HG02571 (cell line): ENCODE results near the gene PER1.
"Not testable (repeated sequence)": the region's sequence is repeated elsewhere in the genome, so short reads cannot be mapped to it uniquely, and the experiment has no call there.

Experiments
- ATAC-seq: cut with Tn5 transposase; IDR thresholded peaks from one replicate; pipeline ENCODE4 v1.9.1; 2021; ENCODE audit warnings: mild to moderate bottlenecking, moderate library complexity; ENCODE audit not compliant: unreplicated experiment

The PER1 gene

GRCh38 chr17:8173056-8173870 is 21.1 kb upstream of the PER1 start:
- ATAC-seq = peak; percentile 63

DNA sequence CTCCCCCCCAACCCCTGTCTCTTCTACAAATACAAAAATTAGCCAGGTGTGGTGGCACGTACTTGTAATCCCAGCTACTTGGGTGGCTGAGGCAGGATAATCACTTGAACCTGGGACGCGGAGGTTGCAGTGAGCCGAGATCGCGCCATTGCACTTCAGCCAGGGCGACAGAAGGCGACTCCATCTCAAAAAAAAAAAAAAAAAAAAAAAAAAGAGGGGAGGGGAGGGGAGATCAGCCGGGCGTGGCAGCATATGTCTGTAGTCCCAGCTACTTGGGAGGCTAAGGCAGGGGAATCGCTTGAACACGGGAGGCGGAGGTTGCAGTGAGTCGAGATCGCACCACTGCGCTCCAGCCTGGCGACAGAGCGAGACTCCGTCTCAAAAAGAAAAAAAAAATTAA is 18.0 kb upstream of the PER1 start:
- not testable (repeated sequence) for ATAC-seq

DNA sequence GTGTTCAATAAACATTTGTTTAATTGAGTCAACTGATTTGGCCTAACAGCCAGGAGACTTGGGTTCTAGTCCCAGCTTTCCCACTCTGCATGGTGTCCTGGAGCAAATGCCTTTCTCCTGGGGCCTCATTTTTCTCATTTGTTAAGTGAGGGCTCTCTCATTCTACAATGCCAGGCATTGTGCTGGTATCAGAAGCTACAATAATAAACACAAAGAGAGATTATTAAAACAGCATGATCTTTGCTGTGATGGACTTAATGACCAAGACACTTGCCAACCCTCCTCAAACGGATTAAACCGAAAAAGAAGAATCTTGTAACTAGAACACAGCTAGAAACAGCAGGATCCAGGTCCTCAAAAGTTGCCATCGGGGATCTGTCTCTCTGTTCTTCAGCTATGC is 15.3 kb upstream of the PER1 start:
- ATAC-seq = no peak

- ATAC-seq = no peak
Measured at GRCh38 chr17:8166731-8167130, 14.5 kb upstream of the PER1 start.

DNA sequence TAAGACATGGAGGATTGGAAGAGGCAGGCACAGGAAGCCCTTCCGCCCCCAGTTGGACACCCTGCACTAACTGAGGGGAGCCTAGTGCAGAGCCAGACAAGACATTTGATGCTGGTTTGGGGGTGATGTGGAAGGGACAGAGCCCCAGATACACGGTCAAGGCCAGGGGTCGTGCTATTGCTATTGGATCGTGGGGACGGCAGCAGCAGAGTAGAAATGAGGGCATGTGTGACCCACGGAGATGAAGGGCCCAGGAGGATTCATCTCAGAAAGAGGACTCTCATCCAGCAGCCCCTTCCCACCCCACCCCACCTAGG is 12.6 kb upstream of the PER1 start:
- no peak for ATAC-seq

DNA sequence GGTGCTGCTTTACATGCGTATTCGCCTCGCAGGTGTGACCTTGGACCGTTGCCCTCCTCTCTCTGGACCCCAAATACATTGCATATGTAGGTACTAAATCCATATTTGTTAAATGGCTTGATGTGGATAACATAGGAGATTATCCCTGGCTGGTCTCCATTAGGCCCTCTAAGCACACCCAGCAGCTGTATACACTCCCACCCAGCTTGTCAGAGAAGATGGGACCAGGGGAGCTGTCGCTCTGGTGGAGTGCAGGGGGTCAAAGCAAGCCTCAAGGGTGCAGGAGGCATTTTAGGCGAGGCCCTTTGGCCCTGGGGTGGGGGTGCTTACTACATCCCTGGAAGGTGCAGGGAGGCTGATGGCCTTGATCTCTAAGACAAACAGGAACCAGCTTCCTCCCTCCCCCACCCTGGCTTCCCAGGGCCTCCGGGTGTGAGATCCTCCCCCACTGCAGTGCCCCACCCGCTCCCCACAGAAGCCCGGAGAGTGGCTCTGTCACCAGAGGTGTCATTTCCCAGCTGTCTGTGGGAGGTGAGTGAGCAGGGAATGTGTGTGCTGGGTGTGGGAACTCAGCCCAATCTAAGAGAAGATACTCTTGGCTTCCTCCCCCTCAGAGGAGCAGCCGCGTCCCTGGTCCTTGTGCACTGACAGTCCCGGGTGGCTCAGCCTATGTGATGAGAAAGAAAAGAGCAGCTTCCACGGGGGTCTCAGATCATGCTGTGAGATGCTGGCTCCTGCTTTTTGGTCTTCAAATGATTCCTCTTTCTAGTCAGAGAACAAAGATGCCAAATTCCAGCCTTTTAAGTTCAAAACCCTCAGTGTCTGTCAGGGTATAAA is 12.0 kb upstream of the PER1 start:
- no peak for ATAC-seq

GRCh38 chr17:8162997-8163977 is 11.1 kb upstream of the PER1 start:
- no peak for ATAC-seq

- peak; percentile 50 for ATAC-seq
Measured at GRCh38 chr17:8162233-8162996, 10.2 kb upstream of the PER1 start, which contains the start of gene VAMP2. TSS of gene VAMP2 (minus strand) at chr17:8162948. CDS start at chr17:8162879, 69 bp downstream.

- no peak for ATAC-seq
Measured at GRCh38 chr17:8161289-8162232, 9.4 kb upstream of the PER1 start.

DNA sequence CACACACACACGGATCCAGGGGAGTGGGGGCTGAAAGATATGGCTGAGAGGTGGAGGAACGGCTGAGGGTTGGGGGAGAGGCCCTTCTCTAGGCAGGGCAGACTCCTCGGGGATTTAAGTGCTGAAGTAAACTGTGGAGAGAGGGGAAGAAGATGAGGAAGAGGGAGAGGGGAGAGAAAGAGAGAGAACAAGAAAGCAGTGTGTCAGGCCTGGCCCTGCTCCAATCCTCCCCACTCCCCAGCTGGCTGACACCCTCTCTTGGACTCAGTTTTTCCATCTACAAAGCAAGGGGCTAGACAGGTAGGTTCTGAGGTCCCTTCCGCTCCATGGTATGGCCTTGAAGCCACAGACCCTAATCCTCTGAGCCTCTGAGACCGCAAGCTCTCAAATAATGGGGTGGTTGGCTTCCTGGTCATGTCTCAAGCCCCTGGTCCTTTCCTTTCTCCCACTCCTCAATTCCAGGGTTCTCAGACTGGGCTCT is 8.6 kb upstream of the PER1 start:
- ATAC-seq = no peak

GRCh38 chr17:8160224-8160577 is 8.0 kb upstream of the PER1 start:
- no peak for ATAC-seq

DNA sequence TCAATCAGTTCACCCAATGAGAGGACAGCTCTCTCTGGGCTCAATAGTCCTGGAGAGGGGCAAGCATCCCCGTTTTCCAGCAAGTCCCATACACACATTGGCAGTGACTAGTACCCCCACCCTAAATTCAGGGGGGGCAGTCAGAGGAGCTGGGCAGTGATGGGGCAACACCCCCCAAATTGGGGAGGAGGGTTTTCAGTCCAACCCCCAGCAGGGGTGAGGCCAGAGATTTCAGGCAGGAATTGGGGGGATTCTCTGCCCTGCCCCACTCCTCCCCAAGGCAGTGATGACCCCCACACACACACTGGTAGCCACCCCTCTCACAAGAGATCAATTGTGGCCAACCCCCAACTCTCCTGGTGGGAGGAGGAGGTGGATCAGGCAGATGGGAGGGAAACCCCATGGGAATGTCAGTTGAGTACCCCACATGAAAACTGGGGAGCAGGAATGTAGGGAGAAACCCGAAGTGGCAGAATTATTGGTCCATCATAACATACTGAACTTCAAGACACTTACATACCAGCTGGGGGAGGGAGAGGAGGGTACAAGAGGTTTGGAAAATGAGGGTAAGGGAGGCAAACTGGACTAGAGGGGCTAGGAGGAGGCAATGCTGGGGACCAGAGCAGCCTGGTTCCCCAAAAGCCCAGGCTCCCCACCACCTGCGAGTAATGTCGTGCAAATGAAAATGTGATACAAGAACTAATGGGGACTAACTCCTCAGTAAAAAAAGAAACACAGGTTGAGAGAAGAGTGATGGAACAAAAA is 7.4 kb upstream of the PER1 start:
- ATAC-seq = no peak

DNA sequence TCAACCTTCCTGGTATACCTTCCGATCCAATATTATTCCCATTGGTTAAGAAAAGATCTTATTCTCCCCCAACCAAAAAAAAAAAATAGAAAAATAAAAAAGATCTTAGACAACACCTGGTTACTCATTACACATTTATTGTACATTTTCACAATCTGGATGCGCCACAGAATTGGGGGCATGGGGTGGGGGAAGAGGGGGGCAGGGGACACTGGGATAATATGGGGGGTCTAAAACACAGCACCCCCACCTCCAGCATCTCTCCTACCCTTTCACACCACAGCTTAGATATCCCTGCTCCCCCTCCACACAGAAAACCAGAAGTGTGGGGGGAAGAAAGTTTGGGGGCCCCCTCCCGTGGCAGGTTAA is 6.8 kb upstream of the PER1 start:
- no peak for ATAC-seq

DNA sequence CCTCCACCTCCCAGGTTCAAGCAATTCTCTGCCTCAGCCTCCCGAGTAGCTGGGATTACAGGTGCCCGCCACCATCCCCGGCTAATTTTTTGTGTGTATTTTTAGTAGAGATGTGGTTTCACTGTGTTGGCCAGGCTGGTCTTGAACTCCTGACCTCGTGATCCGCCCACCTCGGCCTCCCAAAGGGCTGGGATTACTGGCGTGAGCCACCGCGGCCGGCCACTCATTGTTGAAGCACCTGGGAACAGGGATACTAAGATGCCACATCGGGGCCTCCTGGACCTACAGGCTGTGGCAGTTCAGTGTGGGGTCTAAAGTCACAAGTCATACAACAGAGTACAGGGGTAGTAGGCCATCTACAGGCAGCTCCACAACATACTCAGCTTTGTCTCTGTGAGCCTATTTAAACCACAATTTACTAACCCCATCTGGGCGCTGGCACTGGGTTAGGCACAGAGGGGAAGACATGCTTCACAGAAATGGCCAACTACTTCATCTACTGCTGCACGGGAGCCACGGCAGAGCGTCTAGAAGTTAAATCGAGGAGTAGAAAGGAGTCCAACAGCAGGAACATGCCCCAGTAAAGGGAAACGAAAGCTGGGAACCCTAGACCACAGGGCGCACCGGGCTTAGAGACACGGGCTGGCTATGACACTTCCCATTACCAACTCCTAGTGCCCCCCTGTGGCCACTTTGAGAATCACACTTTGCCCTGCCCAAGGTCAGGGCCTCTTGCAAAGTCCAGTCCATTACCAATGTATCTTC is 6.2 kb upstream of the PER1 start:
- no peak for ATAC-seq

DNA sequence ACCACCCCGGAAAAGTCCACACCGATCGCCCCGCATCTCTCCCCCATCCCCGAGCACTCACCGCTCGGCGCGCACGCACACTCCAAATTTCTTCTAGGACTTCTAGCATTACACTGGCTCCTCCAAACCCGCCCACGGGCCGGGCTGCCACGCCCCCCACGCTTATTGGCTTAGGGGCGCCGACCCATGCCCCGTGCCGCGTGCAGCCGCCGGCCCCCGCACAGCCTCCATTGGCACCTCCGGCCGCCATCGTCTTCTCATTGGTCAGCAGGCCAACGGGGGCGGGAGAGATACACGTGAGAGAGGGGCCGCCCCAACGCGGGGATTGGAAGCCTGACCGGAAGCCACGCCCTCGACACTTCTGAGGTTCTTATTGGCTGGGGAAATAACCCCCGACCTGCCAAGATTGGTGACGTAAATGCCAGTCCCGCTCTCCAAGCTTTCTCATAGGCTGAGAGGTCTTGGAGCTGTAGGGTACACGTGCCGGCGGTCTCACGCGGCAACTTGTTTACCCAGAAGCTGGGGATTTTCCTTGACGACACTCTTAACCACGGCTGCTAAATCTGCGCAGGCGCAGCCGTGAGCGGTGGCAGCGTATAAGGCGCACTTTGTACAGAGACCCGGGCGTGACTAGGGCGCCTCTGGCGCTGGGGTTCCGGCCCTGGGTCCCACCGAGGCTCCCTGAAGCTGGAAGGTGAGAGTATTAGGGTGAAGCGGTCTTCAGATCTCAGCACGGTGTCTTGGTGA is 4.2 kb upstream of the PER1 start:
- ATAC-seq = peak; percentile 77

DNA sequence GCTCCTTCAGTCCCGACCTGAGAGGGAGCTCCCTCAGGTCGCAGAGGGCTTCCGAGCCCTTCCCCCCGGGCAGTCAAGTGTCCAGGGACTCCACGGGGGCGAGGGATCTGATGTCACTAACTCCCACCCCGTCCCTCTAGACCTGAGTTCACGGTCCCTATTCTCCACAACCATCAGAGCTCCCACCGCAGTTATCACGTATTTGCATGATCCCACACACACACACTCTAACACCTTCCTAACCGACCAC is 3.7 kb upstream of the PER1 start:
- ATAC-seq = no peak

DNA sequence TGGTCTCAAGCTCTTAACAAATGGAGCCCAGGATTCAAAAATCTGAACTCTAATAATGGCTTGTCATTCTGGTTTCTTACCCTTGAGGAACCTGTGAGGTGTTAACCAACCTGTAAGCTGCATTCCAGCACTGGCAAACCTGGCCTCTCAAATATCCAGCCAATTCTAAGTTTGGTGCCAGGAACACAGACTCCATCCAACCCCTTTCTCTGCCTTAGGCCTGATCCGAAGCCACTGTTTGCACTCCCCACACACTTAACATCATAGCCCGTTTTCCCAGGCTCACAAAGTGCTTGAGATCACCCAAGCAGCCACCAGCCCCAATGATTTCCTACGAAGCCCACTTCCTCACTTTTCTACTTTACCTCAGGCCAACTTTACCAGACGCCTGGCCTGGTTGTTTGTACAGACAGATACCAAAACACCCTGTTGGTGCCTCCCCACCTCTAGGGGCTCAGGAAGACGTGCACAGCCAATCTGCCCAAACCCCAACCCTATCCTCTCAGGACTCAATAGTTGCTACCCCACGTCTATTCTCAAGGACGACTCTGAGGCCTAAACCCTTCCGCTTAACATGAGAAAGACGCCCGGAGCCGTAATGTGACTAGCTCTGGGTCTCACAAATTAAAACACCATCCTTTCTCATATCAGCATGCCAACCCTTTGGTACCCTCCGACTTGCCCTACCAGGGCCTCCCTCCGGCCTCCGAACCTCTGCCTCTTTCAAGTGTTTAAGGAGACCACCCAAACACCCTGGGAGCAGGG is 3.2 kb upstream of the PER1 start:
- no peak for ATAC-seq
